Upper lobe of right lung (tissue), 1 donor: ENCODE data around the gene TNFRSF13B. TPM values are rescaled to one million over a fixed set of nuclear protein-coding genes. Genes with fewer than 3 reads are reported as not detected.
"Not testable (repeated sequence)": the region's sequence is repeated elsewhere in the genome, so short reads cannot be mapped to it uniquely, and the experiment has no call there.

Experiments
- ATAC-seq: fragments of 200-7000 bp; cut with Tn5 transposase; one replicate; pipeline ENCODE4 v1.9.1; 2020; ENCODE audit warnings: mild to moderate bottlenecking, moderate library complexity
- DNase-seq: peaks from one replicate; pipeline ENCODE4 v3.0.0-alpha.2; 2020
- H3K27ac ChIP-seq: fragments of 200-600 bp; one replicate; pipeline ENCODE4 v1.8.0; 2022
- H3K27me3 ChIP-seq: fragments of 200-600 bp; one replicate; pipeline ENCODE4 v1.8.0; 2022; ENCODE audit warnings: mild to moderate bottlenecking
- H3K36me3 ChIP-seq: fragments of 200-600 bp; one replicate; pipeline ENCODE4 v1.8.0; 2022
- H3K4me1 ChIP-seq: fragments of 200-600 bp; one replicate; pipeline ENCODE4 v1.8.0; 2022
- H3K4me3 ChIP-seq: fragments of 200-600 bp; one replicate; pipeline ENCODE4 v1.8.0; 2022; ENCODE audit warnings: mild to moderate bottlenecking
- H3K9me3 ChIP-seq: fragments of 200-600 bp; one replicate; pipeline ENCODE4 v1.8.0; 2022
- intact Hi-C: fragments of 100-400 bp; cut with DNase I; formaldehyde crosslinking; loops from one replicate; pipeline ENCODE4 v1.11.0; 2022
- total RNA-seq: library from RNA; stranded (reverse); fragmentation: NEBNext Ultra II Directional; extraction: Animal tissue kit (Norgen Biotek cat#: 25700); gene quantifications from one replicate; pipeline ENCODE4 v1.2.1, GENCODE V29; 2021
- TF ChIP-seq, protein P1 (sequence below): fragments of 200-600 bp; IDR thresholded peaks from one replicate; pipeline ENCODE4 v1.8.0; 2022; ENCODE audit warnings: antibody characterized with exemption
- donor health status: DM: no; HTN: yes; CAD: no; lungs with severe emphysema.

The TNFRSF13B gene
- total RNA-seq, 1 donor from 2014 or later, result not detected

DNA sequence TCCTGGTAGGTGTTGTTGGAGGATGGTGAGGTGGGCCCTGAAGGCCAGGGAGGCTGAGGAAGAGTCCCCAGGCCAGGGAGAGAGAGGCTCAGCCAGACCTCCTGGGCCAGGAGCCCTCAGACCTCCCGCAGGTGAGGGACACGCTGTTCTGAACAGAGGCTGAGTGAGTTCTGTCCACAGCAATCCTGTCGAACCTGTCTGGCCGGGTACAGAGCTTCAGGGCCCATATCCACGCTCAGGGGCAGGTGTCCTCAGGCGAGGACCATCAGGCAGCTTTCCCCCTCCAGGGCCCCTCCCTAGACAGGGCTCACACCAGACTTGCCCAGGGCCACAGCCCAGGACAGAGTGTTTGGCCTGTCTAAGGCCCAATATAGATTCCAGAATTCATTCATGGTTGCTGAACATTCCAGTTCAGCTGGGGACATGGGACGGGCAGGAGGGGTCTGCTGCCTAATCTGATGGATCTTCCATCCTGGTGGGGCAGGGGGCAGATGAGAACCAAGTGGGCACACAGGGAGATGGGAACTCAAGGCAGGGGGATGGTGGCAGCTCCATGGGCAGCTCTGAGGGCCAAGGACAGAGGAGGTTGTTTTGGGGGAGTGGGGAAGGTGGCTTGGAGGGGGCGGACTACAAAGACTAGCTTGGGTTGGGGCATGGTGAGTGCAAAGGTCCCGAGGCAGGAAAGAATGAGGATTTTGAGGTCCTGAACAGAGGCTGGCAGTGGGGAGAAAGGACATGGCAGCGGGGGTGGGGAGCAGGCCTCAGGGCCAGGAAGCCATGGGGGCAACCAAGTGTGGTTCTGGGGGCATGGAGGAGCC lies 46.9 kb upstream of the TNFRSF13B start:
- Histone ChIP-seq H3K36me3 (no peaks in the 10 kb centered on the region), H3K27me3 (no peaks in the 10 kb centered on the region), H3K4me1 (peaks cover 27% of the 10 kb centered on the region), H3K27ac (peak overlapping the region; percentile 70), H3K9me3 (no peaks in the 10 kb centered on the region), H3K4me3 (no peak overlapping the region)
- TF ChIP-seq, protein P1, sequence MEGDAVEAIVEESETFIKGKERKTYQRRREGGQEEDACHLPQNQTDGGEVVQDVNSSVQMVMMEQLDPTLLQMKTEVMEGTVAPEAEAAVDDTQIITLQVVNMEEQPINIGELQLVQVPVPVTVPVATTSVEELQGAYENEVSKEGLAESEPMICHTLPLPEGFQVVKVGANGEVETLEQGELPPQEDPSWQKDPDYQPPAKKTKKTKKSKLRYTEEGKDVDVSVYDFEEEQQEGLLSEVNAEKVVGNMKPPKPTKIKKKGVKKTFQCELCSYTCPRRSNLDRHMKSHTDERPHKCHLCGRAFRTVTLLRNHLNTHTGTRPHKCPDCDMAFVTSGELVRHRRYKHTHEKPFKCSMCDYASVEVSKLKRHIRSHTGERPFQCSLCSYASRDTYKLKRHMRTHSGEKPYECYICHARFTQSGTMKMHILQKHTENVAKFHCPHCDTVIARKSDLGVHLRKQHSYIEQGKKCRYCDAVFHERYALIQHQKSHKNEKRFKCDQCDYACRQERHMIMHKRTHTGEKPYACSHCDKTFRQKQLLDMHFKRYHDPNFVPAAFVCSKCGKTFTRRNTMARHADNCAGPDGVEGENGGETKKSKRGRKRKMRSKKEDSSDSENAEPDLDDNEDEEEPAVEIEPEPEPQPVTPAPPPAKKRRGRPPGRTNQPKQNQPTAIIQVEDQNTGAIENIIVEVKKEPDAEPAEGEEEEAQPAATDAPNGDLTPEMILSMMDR, result no peak
- intact Hi-C loops, result no loop called here
- peak; percentile 90 for DNase-seq
- ATAC-seq, result peak; percentile 86

DNA sequence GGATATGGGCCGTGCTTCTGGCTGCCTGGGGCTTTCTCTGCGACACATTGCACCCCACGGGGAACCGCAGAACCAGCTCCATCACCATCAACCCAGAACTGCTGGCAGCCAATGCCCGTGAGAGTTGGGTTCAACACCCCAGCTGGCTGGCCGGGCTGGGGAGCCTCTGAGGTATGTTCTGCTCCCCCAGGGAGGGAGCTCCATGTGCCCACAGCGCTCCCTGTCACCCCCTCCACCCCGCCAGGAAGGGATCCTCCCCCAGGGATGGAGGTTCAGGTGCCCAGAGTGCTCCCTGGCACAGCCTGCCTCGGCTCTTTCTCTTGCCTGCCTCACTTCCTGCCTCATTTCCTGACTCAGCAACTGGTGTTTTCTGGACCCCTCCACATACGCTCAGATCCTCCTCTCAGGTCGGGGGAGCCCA lies 46.1 kb upstream of the TNFRSF13B start:
- peak overlapping the region; percentile 70 for H3K27ac ChIP-seq
- no peaks in the 10 kb centered on the region for H3K36me3 ChIP-seq
- no peaks in the 10 kb centered on the region for H3K9me3 ChIP-seq
- TF ChIP-seq, protein P1, result no peak
- DNase-seq (peak; percentile 67), ATAC-seq (no peak)
- peaks cover 27% of the 10 kb centered on the region for H3K4me1 ChIP-seq
- H3K27me3 ChIP-seq, result no peaks in the 10 kb centered on the region
- intact Hi-C loops, result no loop called here
- H3K4me3 ChIP-seq, result no peak overlapping the region

DNA sequence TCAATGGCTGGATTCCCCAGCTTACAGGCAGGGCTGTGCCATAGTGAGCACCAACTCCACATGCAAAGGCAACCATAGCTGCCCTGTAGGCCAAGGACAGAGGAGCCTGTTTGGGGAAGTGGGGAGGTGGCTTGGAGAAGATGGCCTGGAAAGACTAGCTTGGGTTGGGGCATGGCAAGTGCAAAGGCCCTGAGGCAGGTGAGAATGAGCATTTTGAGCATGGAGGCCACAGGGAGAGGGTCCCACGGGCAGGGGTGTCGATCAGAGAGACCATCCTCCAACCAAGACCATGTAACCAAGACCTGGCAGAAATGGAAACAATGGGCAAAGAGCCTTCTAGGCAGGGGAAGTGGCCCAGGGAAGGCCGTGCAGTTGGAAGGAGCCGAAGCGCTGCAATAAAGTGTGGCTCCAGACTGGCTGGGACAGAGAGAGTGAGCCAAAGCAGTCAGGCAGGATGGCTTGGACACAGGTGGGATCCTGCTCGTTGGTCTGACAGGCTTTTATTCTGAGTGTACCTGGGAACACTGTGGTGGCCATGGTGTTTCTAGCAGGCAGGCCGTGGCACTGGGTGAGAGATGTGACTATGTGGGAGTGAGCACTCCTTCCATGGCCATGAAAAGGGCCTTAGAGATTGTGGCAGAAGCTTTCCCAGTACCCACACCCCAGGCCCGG lies 45.6 kb upstream of the TNFRSF13B start:
- Histone ChIP-seq H3K27ac (peak overlapping the region; percentile 70), H3K4me1 (peaks cover 27% of the 10 kb centered on the region), H3K36me3 (no peaks in the 10 kb centered on the region), H3K9me3 (no peaks in the 10 kb centered on the region), H3K4me3 (no peak overlapping the region), H3K27me3 (no peaks in the 10 kb centered on the region)
- DNase-seq, result no peak
- intact Hi-C loops, result no loop called here
- TF ChIP-seq, protein P1, result no peak
- ATAC-seq, result no peak

DNA sequence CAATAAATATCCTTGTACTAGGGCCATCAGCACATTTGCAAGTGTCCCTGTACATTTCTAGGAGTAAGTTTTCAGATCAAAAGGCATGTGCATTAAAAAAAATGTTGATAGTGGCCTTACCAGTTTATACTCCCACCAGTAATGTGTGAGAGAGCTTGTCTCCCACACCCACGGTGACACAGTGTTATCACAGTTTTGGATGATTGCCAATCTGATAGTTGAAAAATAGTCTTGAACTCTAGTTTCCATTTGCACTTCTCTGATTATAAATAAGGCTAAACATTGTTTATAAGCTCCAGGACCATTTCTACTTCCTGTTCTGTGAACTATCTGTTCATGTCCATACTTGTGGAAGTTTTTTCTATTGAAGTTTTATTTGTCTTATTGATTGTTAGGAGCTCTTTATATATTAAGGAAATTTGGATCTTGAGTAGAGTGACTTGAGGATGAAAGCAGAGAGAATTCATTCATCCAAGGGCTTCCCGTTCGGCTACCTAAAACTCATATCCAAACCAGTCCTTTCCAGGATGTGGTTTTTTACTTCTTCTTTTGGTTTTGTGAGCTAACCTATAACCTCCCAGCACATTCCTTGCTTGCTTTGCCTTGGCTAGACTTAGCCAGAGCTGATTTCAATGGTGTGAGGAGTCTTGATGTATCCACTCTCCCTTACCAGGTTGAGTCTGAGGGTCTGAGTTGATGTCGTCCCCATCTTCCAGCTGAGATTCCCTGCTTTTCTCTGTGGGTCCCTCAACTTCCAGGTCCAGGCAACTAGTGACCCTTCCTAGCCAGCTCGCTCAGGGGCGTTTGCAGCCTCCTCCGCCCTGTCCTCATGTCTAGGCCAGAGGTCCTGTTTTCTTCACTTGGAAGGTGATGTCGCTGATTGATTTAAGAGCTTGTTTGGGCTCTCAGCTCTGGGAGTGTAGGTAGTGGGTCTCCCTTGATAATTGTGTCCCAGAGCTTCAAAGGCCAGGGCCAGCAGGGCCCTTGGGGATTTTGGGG lies 44.6 kb upstream of the TNFRSF13B start:
- DNase-seq, result peak; percentile 52
- H3K27ac ChIP-seq, H3K4me3 ChIP-seq, H3K9me3 ChIP-seq, H3K36me3 ChIP-seq, intact Hi-C loops, H3K27me3 ChIP-seq, ATAC-seq: not testable (repeated sequence)
- H3K4me1 ChIP-seq, result peaks cover 23% of the 10 kb centered on the region

DNA sequence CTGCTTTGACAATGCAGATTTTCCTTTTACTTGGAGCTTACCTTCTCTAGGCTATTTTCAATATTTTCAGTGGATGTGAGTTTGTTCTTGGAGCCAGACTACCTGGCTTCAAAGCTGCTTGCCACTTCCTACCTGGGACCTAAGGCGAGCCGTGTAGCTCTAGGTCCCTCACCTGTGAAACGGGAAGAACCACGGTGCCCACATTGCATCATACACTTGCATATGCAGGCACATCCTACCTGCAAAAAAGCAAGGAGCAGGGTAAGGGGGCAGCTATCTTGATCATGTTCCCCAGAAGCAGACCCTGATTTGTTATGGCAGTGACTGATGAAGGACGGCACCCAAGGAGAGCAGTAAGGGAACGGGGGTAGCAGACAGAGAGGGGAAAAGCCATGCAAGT lies 43.3 kb upstream of the TNFRSF13B start:
- Histone ChIP-seq H3K4me1 (peaks cover 14% of the 10 kb centered on the region), H3K9me3 (no peaks in the 10 kb centered on the region), H3K36me3 (no peaks in the 10 kb centered on the region), H3K27ac (no peak overlapping the region), H3K27me3 (no peaks in the 10 kb centered on the region), H3K4me3 (no peak overlapping the region)
- intact Hi-C loops, result no loop called here
- TF ChIP-seq, protein P1, result no peak
- ATAC-seq (no peak), DNase-seq (peak; percentile 23)

DNA sequence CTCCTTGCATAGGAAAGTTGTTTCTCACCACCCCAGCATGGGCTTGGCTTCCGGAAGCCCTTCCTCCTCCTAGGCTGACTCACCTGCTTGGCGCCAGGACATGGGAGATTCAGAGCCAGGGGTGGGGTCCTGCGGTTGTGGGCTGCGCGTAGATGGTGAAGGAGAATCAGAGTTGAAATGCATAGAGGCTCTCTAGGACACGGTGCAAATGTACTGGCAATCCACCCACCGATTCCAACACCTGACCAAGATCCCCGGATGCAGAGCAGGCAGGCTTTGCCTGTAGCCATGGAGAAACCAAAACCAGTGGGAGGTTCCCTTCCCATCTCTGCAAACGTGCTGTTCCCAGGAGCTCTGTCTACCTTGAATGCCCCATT lies 42.8 kb upstream of the TNFRSF13B start:
- H3K27ac ChIP-seq, DNase-seq, ATAC-seq, H3K4me3 ChIP-seq, H3K36me3 ChIP-seq, H3K9me3 ChIP-seq, H3K27me3 ChIP-seq, intact Hi-C loops: not testable (repeated sequence)
- peaks cover 14% of the 10 kb centered on the region for H3K4me1 ChIP-seq

DNA sequence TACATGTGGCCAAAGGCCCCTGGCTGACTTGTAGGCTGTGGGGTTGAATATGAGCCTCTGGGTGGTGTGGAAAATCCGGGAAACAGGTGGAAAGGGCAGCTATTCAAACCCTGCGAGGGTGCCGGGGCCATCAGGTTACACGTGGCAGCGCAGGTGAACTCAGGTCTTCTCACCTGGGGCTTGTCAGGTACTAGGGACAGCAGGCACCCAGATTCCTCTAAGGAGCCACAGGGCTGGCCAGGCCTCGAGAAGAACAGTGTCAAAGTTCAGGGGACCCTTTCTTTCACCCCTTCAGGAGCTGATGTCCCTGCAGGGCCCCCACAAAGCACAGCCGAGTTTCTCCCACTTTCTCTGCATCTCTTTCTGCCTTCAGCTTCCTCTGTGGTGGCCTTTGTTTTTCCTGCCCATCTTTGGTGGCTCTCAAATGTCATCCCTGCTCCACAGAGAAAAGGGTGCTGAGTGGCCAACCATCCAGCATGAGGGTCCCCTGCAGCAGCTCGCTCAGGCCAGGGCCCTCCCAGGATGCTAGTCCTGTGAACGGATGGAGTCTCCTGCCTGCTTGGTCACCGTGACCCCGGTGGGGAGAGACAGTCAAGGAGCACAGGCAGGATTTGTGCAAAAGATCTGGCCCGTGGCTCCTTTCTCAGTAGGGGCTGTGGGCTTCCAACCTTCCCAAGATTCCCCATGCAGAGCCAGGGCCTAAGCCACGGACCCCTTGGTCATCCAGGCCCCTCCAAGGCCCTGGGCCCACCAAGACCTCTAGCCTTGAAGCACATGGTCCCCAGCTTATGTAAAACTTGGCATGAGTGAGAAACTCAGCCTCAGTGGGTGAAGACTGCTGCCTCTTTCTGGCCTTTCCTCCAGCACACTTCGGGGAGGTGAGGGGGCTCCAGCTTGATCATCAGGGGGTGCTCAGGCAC lies 42.2 kb upstream of the TNFRSF13B start:
- not testable (repeated sequence) for H3K27ac ChIP-seq
- peak; percentile 50 for DNase-seq

DNA sequence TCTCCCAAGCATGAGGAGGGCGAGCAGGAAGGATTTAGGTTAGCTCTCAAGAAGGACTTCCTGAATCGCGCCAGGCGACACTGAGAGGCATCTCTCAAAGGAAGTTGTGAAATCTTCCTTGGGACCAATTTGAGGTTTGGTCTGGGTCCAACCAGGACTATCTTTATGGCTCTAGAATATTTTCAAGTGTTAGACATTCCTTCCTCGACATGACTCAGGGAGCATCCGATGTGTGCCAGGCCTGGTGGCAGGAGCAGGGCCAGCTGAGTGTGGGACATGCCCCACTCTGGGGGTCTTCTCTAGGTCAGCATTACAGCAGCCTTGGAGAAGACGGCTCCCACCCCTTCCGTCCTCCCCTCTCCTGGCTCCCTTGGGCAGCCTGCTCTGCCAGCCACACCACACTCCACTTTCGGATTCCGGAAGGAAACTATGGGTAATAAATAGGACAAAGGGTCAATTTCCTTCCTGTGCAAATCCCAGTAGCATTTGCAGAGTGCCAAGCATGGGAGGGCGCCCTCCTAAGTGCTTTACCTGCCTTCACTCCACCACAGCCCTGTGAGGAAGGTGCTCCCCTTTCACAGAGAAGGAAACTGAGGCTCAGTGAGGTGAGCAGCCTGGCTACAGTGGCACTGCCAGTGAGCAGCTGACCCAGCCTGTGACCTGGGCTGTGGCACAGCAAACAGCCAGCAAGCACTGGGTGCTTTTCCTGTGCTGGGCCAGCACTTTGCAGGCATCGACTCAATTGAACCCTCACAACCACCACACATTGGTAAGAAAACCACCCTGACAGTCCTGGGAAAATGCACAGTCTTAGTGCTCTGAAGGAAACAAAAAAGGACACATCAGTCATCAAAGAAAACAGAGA lies 39.4 kb upstream of the TNFRSF13B start:
- H3K4me1 ChIP-seq, intact Hi-C loops, H3K36me3 ChIP-seq, H3K4me3 ChIP-seq, H3K27me3 ChIP-seq, H3K9me3 ChIP-seq: not testable (repeated sequence)
- peak overlapping the region; percentile 72 for H3K27ac ChIP-seq
- ATAC-seq, result peak; percentile 49
- peak; percentile 69 for DNase-seq

More for the DNA sequence above, 42.2 kb upstream of the TNFRSF13B start:
- ATAC-seq, H3K4me3 ChIP-seq, intact Hi-C loops, H3K36me3 ChIP-seq, H3K9me3 ChIP-seq, H3K27me3 ChIP-seq: not testable (repeated sequence)
- peaks cover 18% of the 10 kb centered on the region for H3K4me1 ChIP-seq
